GM18868 (cell line): ENCODE results near the gene PRRC2A.

ENCODE experiments used
- ATAC-seq: cut with Tn5 transposase; IDR thresholded peaks from one replicate; pipeline ENCODE4 v1.9.1; 2021; ENCODE audit warnings: mild to moderate bottlenecking, moderate library complexity; ENCODE audit not compliant: unreplicated experiment

PRRC2A gene

GRCh38 chr6:31620586-31621319 lies at the start of gene PRRC2A:
Gene PRRC2A, plus strand, starts transcription at chr6:31620715. Its CDS starts 2,075 bp downstream, at chr6:31622790.
- ATAC-seq, result peak; percentile 31

- no peak for ATAC-seq
Measured at GRCh38 chr6:31572041-31572911, 48.2 kb upstream of the PRRC2A start, which contains the start of gene LTA. Gene LTA, plus strand, starts transcription at chr6:31572289. Its CDS starts 454 bp downstream, at chr6:31572743.

GRCh38 chr6:31573239-31574105 lies 47.0 kb upstream of the PRRC2A start:
- ATAC-seq, result no peak

DNA sequence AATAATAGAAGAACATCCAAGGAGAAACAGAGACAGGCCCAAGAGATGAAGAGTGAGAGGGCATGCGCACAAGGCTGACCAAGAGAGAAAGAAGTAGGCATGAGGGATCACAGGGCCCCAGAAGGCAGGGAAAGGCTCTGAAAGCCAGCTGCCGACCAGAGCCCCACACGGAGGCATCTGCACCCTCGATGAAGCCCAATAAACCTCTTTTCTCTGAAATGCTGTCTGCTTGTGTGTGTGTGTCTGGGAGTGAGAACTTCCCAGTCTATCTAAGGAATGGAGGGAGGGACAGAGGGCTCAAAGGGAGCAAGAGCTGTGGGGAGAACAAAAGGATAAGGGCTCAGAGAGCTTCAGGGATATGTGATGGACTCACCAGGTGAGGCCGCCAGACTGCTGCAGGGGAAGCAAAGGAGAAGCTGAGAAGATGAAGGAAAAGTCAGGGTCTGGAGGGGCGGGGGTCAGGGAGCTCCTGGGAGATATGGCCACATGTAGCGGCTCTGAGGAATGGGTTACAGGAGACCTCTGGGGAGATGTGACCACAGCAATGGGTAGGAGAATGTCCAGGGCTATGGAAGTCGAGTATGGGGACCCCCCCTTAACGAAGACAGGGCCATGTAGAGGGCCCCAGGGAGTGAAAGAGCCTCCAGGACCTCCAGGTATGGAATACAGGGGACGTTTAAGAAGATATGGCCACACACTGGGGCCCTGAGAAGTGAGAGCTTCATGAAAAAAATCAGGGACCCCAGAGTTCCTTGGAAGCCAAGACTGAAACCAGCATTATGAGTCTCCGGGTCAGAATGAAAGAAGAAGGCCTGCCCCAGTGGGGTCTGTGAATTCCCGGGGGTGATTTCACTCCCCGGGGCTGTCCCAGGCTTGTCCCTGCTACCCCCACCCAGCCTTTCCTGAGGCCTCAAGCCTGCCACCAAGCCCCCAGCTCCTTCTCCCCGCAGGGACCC lies 46.1 kb upstream of the PRRC2A start:
- no peak for ATAC-seq

DNA sequence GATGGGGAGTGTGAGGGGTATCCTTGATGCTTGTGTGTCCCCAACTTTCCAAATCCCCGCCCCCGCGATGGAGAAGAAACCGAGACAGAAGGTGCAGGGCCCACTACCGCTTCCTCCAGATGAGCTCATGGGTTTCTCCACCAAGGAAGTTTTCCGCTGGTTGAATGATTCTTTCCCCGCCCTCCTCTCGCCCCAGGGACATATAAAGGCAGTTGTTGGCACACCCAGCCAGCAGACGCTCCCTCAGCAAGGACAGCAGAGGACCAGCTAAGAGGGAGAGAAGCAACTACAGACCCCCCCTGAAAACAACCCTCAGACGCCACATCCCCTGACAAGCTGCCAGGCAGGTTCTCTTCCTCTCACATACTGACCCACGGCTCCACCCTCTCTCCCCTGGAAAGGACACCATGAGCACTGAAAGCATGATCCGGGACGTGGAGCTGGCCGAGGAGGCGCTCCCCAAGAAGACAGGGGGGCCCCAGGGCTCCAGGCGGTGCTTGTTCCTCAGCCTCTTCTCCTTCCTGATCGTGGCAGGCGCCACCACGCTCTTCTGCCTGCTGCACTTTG lies 45.1 kb upstream of the PRRC2A start, which contains the start of gene TNF:
TSS of gene TNF (plus strand) at position 231 of the 567 bp plus-strand sequence. CDS start at position 408, 177 bp downstream.
- peak; percentile 27 for ATAC-seq

GRCh38 chr6:31575952-31576685 lies 44.4 kb upstream of the PRRC2A start:
- ATAC-seq, result no peak

DNA sequence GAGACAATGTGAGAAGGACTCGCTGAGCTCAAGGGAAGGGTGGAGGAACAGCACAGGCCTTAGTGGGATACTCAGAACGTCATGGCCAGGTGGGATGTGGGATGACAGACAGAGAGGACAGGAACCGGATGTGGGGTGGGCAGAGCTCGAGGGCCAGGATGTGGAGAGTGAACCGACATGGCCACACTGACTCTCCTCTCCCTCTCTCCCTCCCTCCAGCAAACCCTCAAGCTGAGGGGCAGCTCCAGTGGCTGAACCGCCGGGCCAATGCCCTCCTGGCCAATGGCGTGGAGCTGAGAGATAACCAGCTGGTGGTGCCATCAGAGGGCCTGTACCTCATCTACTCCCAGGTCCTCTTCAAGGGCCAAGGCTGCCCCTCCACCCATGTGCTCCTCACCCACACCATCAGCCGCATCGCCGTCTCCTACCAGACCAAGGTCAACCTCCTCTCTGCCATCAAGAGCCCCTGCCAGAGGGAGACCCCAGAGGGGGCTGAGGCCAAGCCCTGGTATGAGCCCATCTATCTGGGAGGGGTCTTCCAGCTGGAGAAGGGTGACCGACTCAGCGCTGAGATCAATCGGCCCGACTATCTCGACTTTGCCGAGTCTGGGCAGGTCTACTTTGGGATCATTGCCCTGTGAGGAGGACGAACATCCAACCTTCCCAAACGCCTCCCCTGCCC lies 43.5 kb upstream of the PRRC2A start:
- no peak for ATAC-seq

DNA sequence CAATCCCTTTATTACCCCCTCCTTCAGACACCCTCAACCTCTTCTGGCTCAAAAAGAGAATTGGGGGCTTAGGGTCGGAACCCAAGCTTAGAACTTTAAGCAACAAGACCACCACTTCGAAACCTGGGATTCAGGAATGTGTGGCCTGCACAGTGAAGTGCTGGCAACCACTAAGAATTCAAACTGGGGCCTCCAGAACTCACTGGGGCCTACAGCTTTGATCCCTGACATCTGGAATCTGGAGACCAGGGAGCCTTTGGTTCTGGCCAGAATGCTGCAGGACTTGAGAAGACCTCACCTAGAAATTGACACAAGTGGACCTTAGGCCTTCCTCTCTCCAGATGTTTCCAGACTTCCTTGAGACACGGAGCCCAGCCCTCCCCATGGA lies 42.9 kb upstream of the PRRC2A start:
- no peak for ATAC-seq

DNA sequence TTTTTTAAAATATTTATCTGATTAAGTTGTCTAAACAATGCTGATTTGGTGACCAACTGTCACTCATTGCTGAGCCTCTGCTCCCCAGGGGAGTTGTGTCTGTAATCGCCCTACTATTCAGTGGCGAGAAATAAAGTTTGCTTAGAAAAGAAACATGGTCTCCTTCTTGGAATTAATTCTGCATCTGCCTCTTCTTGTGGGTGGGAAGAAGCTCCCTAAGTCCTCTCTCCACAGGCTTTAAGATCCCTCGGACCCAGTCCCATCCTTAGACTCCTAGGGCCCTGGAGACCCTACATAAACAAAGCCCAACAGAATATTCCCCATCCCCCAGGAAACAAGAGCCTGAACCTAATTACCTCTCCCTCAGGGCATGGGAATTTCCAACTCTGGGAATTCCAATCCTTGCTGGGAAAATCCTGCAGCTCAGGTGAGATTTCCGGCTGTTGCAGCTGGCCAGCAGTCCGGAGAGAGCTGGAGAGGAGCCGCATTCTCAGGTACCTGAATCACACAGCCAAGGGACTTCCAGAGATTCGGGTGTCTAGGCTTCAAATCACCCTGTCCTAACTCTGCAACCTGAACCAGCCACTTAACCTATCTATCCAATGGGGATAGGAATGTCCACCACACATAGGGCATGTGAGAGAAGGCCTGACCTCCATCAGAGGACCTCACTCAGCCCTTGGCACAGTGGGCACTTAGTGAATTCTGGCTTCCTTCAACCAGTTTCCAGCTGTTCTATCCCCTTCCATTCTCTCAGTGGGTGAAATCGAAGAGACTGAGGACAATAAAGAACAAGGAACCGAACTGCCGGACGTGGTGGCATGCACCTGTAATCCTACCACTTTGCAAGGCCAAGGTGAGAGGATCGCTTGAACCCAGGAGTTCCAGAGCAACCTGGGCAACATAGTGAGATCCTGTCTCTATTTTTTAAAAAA lies 42.1 kb upstream of the PRRC2A start:
- no peak for ATAC-seq

- no peak for ATAC-seq
Measured at GRCh38 chr6:31579119-31579505, 41.4 kb upstream of the PRRC2A start.

- no peak for ATAC-seq
Measured at GRCh38 chr6:31579546-31580437, 40.7 kb upstream of the PRRC2A start.

DNA sequence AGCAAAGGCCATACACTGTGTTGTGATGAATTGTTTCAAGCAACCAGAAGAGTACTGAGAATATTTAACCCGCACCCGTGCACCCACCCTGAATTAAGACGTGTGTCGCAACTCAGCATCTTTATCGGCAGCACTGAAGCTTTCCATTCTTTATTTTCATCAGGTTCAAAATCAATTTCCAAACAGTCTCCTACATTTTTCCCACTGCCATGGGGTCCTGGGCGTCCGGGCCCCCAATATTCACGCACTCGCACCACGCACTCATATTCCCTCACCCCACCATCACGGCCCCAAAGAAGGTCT lies 40.1 kb upstream of the PRRC2A start:
- ATAC-seq, result no peak

GRCh38 chr6:31580807-31581433 lies 39.6 kb upstream of the PRRC2A start:
- peak; percentile 53 for ATAC-seq

DNA sequence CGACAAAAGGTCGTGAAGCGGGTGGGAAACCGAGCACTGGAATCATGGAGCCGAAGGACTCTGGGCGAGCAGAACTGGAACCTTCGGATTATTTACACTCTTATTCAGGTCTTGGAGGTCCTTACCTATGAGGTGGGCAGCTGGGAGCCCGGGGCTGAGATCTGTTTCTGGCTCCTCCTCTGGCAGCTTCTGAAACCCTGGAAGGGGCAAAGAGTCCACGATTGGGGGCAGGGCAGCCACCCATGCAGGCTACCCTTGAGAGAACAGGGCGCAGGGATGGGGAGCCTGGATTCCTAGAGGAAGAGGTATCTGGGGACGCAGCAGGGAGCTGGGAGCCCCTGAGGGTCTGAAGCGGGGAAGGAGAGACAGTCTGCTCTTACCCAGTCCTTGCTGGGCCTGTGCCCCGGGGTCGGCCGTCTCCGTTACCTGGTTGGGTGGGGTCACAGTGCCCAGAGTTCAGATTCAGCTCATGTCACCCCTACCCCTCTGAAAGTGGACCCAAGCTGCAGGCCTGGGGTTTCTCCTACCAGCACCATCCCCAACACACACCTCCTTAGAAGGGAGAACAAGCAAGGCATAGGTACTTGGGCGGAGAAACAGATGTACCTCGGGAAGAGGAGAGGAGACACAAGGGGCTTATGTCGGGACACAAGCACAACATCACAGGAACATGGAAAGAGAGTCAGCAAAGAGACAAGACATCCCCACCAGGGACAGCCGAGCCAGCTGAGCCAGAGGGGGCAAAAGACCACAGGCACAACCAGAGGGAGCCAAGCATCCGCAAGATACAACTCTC lies 38.9 kb upstream of the PRRC2A start:
- no peak for ATAC-seq

GRCh38 chr6:31582230-31582643 lies 38.3 kb upstream of the PRRC2A start, which contains the start of gene LTB:
Gene LTB, minus strand, starts transcription at chr6:31582424. Its CDS starts 7 bp downstream, at chr6:31582417.
- no peak for ATAC-seq
